Measurements from ENCODE around the gene SNX11. TPM values are rescaled to one million over a fixed set of nuclear protein-coding genes. Genes with fewer than 3 reads are reported as not detected.

The SNX11 gene
- polyA plus RNA-seq, 2 donors, result 11.5 to 17.0 TPM

DNA sequence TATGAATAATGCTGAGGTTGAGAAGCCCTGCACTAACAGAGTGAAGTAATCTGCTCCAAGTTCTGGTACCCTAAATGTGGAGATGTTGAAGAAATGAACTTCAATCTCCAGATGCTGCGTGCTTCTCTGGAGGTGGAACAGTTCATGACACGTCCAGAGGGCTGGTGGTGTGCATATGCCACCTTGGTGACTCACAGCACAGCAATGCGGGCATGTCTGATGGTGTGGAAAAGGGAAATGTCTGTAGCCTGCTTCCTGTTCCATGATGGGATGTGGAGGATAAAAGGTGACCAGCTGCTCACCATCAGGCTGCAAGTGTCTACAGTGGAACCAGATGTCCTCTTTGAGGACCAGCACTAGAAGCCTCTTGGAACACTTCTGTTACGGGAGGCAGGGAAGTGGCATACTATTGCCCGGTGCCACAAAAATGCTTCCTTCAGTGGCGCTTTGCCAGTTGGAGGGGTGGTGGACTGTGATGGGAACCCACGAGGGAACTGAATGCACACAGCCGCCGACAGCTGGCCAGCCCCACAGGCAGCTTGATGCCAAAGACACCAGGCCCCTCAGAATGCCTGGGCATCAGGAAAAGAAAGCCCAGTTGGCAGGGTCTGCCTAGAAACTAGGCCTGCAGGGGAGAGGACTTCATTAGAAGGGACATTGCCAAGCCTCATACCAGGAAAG, 19.9 kb downstream of the SNX11 start:
- no peaks in the 10 kb centered on the region for H3K9me3 ChIP-seq (ENCODE audit: control insufficient read depth in 2 of 2, insufficient read depth in 1 of 2, low read depth in 1 of 2, low read length in 1 of 2)
- H3K27me3 ChIP-seq (ENCODE audit: control insufficient read depth in 1 of 2, insufficient read depth in 2 of 2, low read length in 2 of 2), result no peaks in the 10 kb centered on the region
- H3K36me3 ChIP-seq (ENCODE audit: control insufficient read depth in 2 of 2, insufficient read depth in 2 of 2, low read length in 1 of 2), result peaks cover 4 to 10% of the 10 kb centered on the region in 2 donors
- no peak overlapping the region for H3K27ac ChIP-seq (ENCODE audit: low read depth in 2 of 2, low read length in 1 of 2)
- no peaks in the 10 kb centered on the region for H3K4me1 ChIP-seq (ENCODE audit: control insufficient read depth in 2 of 2, insufficient read depth in 2 of 2, low read length in 1 of 2)
- WGBS, 2 donors, result 46 to 60% methylated on average over 9 of the region's 9 CpGs
- no peak overlapping the region for H3K4me3 ChIP-seq (ENCODE audit: low read depth in 1 of 2, low read length in 2 of 2)

DNA sequence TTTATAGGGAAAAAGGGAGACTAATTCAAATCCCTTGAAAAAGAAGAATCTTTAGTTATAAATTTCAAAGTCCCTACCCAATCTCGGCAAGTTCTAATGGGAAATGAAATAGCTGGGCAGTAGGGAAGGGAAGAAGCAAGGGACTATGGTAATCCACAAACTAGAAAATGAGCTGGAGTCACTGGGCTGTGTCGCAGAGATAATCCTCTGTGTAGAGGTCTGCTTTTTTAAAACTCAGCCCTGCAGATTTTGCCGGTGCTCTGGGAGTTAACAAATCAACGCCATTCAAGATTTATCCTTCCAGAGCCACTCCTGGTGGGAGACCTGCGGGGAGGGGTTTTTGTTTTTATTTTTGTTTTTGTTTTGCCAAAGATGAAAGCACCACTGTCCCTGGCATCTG, 20.8 kb downstream of the SNX11 start:
- Histone ChIP-seq H3K9me3 (ENCODE audit: control insufficient read depth in 2 of 2, insufficient read depth in 1 of 2, low read depth in 1 of 2, low read length in 1 of 2) (no peaks in the 10 kb centered on the region), H3K27me3 (ENCODE audit: control insufficient read depth in 1 of 2, insufficient read depth in 2 of 2, low read length in 2 of 2) (no peaks in the 10 kb centered on the region), H3K4me1 (ENCODE audit: control insufficient read depth in 2 of 2, insufficient read depth in 2 of 2, low read length in 1 of 2) (no peaks in the 10 kb centered on the region), H3K36me3 (ENCODE audit: control insufficient read depth in 2 of 2, insufficient read depth in 2 of 2, low read length in 1 of 2) (peaks cover 1 to 6% of the 10 kb centered on the region in 2 donors), H3K27ac (ENCODE audit: low read depth in 2 of 2, low read length in 1 of 2) (no peak overlapping the region), H3K4me3 (ENCODE audit: low read depth in 1 of 2, low read length in 2 of 2) (no peak overlapping the region)
- WGBS, 2 donors, result 67 to 71% methylated on average over 5 of the region's 5 CpGs

DNA sequence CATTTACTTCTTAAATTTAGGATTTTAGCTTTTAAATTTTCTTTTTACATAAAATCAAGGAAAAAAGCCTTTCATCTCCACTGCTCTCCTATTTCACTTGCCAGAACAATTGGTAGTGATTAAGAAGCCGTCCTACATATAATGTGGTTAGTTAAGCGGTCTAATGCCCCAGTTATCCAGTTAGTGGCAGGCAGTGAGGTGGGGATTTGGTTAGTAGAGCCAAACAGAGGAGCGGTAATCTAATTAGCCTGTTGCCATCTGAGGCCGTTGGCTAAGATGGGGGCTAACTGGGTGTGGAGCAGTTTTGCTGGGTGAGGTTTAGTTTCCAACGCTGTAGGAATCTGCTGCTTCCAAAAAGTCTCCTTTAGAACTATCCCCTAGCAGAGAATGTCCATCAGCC, 22.4 kb downstream of the SNX11 start:
- 71 to 75% methylated on average over 5 of the region's 5 CpGs for WGBS, 2 donors
- Histone ChIP-seq H3K27me3 (ENCODE audit: control insufficient read depth in 1 of 2, insufficient read depth in 2 of 2, low read length in 2 of 2) (no peaks in the 10 kb centered on the region), H3K36me3 (ENCODE audit: control insufficient read depth in 2 of 2, insufficient read depth in 2 of 2, low read length in 1 of 2) (peaks cover 1 to 6% of the 10 kb centered on the region in 2 donors), H3K27ac (ENCODE audit: low read depth in 2 of 2, low read length in 1 of 2) (no peak overlapping the region), H3K4me1 (ENCODE audit: control insufficient read depth in 2 of 2, insufficient read depth in 2 of 2, low read length in 1 of 2) (no peaks in the 10 kb centered on the region), H3K9me3 (ENCODE audit: control insufficient read depth in 2 of 2, insufficient read depth in 1 of 2, low read depth in 1 of 2, low read length in 1 of 2) (no peaks in the 10 kb centered on the region), H3K4me3 (ENCODE audit: low read depth in 1 of 2, low read length in 2 of 2) (no peak overlapping the region)

DNA sequence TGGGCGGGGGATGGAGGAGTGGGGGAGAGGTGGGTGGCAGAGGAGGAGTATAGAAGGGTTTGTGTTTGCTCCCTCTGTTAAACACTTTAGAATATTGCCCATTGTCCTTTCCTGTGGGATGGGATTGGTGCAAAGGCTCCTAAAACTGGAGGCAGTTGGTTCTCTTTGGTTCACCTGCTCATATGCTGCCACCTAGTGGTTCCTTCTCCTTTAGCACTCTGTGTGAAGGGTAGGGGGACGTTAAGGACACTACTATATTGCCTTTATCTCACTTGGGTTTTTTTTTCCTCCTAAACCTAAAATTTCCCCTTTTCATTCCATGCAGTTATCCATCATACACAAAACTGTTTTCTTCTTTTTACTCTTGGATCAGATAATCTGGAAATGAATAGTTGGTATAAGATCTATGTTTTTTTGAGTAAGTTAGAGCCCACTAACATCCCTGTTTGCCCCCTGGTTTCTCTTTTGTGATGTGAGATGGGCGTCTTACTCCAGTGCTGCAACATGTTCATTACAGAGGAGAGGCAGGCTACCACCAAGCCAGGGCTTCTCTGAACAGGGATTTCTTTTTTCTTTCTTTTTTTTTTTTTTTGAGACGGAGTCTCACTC, 23.8 kb downstream of the SNX11 start:
- Histone ChIP-seq H3K36me3 (ENCODE audit: control insufficient read depth in 2 of 2, insufficient read depth in 2 of 2, low read length in 1 of 2) (peaks cover 0 to 5% of the 10 kb centered on the region in 2 donors), H3K27ac (ENCODE audit: low read depth in 2 of 2, low read length in 1 of 2) (no peak overlapping the region), H3K27me3 (ENCODE audit: control insufficient read depth in 1 of 2, insufficient read depth in 2 of 2, low read length in 2 of 2) (no peaks in the 10 kb centered on the region), H3K4me3 (ENCODE audit: low read depth in 1 of 2, low read length in 2 of 2) (no peak overlapping the region), H3K4me1 (ENCODE audit: control insufficient read depth in 2 of 2, insufficient read depth in 2 of 2, low read length in 1 of 2) (no peaks in the 10 kb centered on the region), H3K9me3 (ENCODE audit: control insufficient read depth in 2 of 2, insufficient read depth in 1 of 2, low read depth in 1 of 2, low read length in 1 of 2) (no peaks in the 10 kb centered on the region)
- WGBS, 2 donors, result 48% methylated on average over 4 of the region's 4 CpGs

DNA sequence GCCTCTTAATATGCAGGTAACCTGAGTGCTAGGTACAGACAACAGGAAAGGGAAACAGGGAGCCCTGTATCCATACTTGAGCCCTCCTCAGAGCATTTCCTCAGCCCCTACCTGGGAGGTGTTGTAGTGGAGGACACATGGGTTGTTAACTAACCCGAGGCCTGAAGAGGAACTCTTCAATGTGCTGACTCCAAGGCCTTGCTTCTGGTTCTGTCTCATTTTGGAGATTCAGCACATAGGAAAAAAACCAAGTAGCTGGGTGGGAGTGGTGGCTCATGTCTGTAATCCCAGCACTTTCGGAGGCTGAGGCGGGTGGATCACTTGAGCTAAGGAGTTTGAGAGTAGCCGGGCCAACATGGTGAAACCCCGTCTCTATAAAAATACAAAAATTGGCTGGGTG, 24.8 kb downstream of the SNX11 start:
- Histone ChIP-seq H3K4me1 (ENCODE audit: control insufficient read depth in 2 of 2, insufficient read depth in 2 of 2, low read length in 1 of 2) (no peaks in the 10 kb centered on the region), H3K9me3 (ENCODE audit: control insufficient read depth in 2 of 2, insufficient read depth in 1 of 2, low read depth in 1 of 2, low read length in 1 of 2) (no peaks in the 10 kb centered on the region), H3K36me3 (ENCODE audit: control insufficient read depth in 2 of 2, insufficient read depth in 2 of 2, low read length in 1 of 2) (no peaks in the 10 kb centered on the region), H3K27me3 (ENCODE audit: control insufficient read depth in 1 of 2, insufficient read depth in 2 of 2, low read length in 2 of 2) (no peaks in the 10 kb centered on the region), H3K4me3 (ENCODE audit: low read depth in 1 of 2, low read length in 2 of 2) (no peak overlapping the region), H3K27ac (ENCODE audit: low read depth in 2 of 2, low read length in 1 of 2) (no peak overlapping the region)
- 72 to 87% methylated on average over 5 of the region's 5 CpGs for WGBS, 2 donors

DNA sequence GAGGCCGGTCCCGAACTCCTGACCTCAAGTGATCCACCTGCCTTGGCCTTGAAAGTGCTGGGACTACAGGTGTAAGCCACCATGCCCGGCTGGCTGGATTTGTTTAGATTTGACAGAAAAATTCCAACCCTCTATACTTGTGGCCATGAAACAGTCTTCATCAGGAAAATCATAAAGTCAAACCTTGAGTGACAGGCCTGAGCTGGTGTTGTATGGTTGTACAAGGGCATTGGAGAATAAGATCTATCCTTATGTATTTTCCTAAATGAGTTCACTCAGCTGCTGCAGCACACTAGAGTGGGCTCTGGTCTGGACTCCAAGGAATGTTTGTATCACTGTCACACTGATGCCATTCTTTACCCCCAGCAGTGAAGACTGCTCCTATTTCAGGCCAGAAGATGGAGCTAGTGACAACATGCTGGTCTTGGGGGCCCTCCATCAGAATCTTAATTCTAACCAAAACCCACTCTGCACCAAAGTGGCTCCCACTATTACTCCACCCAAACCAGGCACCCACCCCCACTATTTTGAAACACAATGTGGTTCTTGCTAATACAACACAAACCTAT, 27.4 kb downstream of the SNX11 start:
- no peaks in the 10 kb centered on the region for H3K9me3 ChIP-seq (ENCODE audit: control insufficient read depth in 2 of 2, insufficient read depth in 1 of 2, low read depth in 1 of 2, low read length in 1 of 2)
- 81 to 87% methylated on average over 3 of the region's 3 CpGs for WGBS, 2 donors
- no peak overlapping the region for H3K27ac ChIP-seq (ENCODE audit: low read depth in 2 of 2, low read length in 1 of 2)
- no peaks in the 10 kb centered on the region for H3K27me3 ChIP-seq (ENCODE audit: control insufficient read depth in 1 of 2, insufficient read depth in 2 of 2, low read length in 2 of 2)
- H3K4me3 ChIP-seq (ENCODE audit: low read depth in 1 of 2, low read length in 2 of 2), result no peak overlapping the region
- no peaks in the 10 kb centered on the region for H3K36me3 ChIP-seq (ENCODE audit: control insufficient read depth in 2 of 2, insufficient read depth in 2 of 2, low read length in 1 of 2)
- H3K4me1 ChIP-seq (ENCODE audit: control insufficient read depth in 2 of 2, insufficient read depth in 2 of 2, low read length in 1 of 2), result no peaks in the 10 kb centered on the region

DNA sequence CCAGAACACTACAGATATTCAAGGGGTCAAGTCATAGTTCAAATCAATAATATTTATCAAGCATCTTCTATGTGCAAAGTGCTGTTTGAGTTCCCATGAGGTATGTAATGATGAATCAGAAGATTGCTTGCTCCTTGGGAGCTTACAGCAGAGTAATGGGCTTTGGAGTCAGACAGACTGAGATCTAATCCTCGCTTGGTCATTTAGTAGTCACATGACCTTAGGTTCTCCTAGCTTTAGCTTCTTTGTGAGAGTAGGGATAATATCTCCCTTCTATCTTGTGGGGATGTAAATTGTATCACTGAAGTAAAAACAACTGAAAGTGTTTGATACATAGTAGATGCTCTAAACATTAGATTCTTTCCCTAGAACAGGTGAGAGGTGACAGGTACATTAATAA, 30.1 kb downstream of the SNX11 start:
- no peaks in the 10 kb centered on the region for H3K36me3 ChIP-seq (ENCODE audit: control insufficient read depth in 2 of 2, insufficient read depth in 2 of 2, low read length in 1 of 2)
- 75 to 83% methylated on average over 1 of the region's 1 CpG for WGBS, 2 donors
- no peaks in the 10 kb centered on the region for H3K4me1 ChIP-seq (ENCODE audit: control insufficient read depth in 2 of 2, insufficient read depth in 2 of 2, low read length in 1 of 2)
- H3K27ac ChIP-seq (ENCODE audit: low read depth in 2 of 2, low read length in 1 of 2), result no peak overlapping the region
- H3K4me3 ChIP-seq (ENCODE audit: low read depth in 1 of 2, low read length in 2 of 2), result no peak overlapping the region
- H3K9me3 ChIP-seq (ENCODE audit: control insufficient read depth in 2 of 2, insufficient read depth in 1 of 2, low read depth in 1 of 2, low read length in 1 of 2), result no peaks in the 10 kb centered on the region
- H3K27me3 ChIP-seq (ENCODE audit: control insufficient read depth in 1 of 2, insufficient read depth in 2 of 2, low read length in 2 of 2), result no peaks in the 10 kb centered on the region

DNA sequence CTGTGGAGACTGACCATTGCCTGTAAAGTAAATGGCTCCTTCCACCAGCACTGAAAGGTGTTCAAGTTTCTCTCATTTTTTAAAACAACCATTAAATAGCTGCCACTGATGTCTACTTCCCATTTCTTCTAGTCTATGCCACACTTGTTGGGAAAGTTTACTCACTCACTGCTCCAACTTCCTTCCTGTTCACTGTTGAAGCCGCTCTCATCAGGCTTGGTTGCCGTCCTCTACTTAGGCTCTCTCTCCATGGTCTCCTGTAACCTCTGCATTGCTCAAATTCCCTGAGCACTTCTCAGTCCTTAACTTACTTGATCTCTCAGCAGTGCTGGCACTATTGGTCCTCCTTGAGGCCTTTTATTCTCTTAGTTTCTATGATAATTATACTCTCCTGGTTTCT, 32.4 kb downstream of the SNX11 start:
- no peak overlapping the region for H3K4me3 ChIP-seq (ENCODE audit: low read depth in 1 of 2, low read length in 2 of 2)
- H3K27ac ChIP-seq (ENCODE audit: low read depth in 2 of 2, low read length in 1 of 2), result no peak overlapping the region
- 66 to 73% methylated on average over 2 of the region's 2 CpGs for WGBS, 2 donors
- no peaks in the 10 kb centered on the region for H3K4me1 ChIP-seq (ENCODE audit: control insufficient read depth in 2 of 2, insufficient read depth in 2 of 2, low read length in 1 of 2)
- H3K36me3 ChIP-seq (ENCODE audit: control insufficient read depth in 2 of 2, insufficient read depth in 2 of 2, low read length in 1 of 2), result no peaks in the 10 kb centered on the region
- H3K9me3 ChIP-seq (ENCODE audit: control insufficient read depth in 2 of 2, insufficient read depth in 1 of 2, low read depth in 1 of 2, low read length in 1 of 2), result no peaks in the 10 kb centered on the region
- no peaks in the 10 kb centered on the region for H3K27me3 ChIP-seq (ENCODE audit: control insufficient read depth in 1 of 2, insufficient read depth in 2 of 2, low read length in 2 of 2)

DNA sequence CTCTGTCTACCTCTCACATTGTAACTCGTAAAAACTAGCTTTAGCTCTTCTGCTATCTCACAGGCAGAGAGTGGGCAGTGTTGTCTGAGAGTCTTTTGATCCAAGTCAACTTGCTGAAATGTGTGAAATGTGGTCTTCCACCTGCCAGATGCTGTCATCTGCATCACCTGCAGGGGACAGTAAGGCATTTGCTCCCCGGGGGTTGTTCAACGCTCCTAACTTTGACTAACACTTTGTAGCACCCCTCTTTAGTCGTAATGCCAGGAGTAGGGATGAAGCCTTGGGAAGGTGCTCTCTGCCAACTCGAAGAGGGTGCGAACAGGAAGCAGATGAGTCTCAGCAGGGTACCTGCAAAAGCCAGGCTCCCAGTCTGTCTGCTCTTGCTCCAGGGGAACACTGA, 36.1 kb downstream of the SNX11 start:
- no peak overlapping the region for H3K27ac ChIP-seq (ENCODE audit: low read depth in 2 of 2, low read length in 1 of 2)
- no peaks in the 10 kb centered on the region for H3K27me3 ChIP-seq (ENCODE audit: control insufficient read depth in 1 of 2, insufficient read depth in 2 of 2, low read length in 2 of 2)
- no peak overlapping the region for H3K4me3 ChIP-seq (ENCODE audit: low read depth in 1 of 2, low read length in 2 of 2)
- WGBS, 2 donors, result 38 to 46% methylated on average over 6 of the region's 6 CpGs
- no peaks in the 10 kb centered on the region for H3K4me1 ChIP-seq (ENCODE audit: control insufficient read depth in 2 of 2, insufficient read depth in 2 of 2, low read length in 1 of 2)
- no peaks in the 10 kb centered on the region for H3K9me3 ChIP-seq (ENCODE audit: control insufficient read depth in 2 of 2, insufficient read depth in 1 of 2, low read depth in 1 of 2, low read length in 1 of 2)
- H3K36me3 ChIP-seq (ENCODE audit: control insufficient read depth in 2 of 2, insufficient read depth in 2 of 2, low read length in 1 of 2), result no peaks in the 10 kb centered on the region

DNA sequence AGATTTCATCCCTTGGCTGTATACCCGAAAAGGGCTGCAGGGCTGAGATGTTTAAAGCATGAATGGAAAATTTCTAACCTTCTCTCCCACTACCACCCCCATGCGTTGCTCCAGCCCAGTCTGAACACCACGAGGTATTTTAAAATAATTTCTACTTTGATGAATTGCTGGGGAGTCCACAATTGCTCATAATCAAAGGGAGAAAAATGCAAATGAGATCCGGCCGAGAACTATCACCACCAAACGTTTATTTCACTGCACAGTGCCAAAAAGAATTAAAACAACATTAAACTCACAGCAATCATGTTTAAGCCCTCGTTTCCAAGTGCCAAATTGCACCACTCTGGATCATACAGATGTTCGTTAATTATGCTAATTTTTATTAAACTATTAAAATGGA, 36.7 kb downstream of the SNX11 start:
- WGBS, 2 donors, result 54 to 58% methylated on average over 8 of the region's 8 CpGs
- no peak overlapping the region for H3K27ac ChIP-seq (ENCODE audit: low read depth in 2 of 2, low read length in 1 of 2)
- no peaks in the 10 kb centered on the region for H3K4me1 ChIP-seq (ENCODE audit: control insufficient read depth in 2 of 2, insufficient read depth in 2 of 2, low read length in 1 of 2)
- no peak overlapping the region for H3K4me3 ChIP-seq (ENCODE audit: low read depth in 1 of 2, low read length in 2 of 2)
- H3K9me3 ChIP-seq (ENCODE audit: control insufficient read depth in 2 of 2, insufficient read depth in 1 of 2, low read depth in 1 of 2, low read length in 1 of 2), result no peaks in the 10 kb centered on the region
- no peaks in the 10 kb centered on the region for H3K36me3 ChIP-seq (ENCODE audit: control insufficient read depth in 2 of 2, insufficient read depth in 2 of 2, low read length in 1 of 2)
- no peaks in the 10 kb centered on the region for H3K27me3 ChIP-seq (ENCODE audit: control insufficient read depth in 1 of 2, insufficient read depth in 2 of 2, low read length in 2 of 2)
